Stimulated activated naive CD4-positive, alpha-beta T cell (primary cell): Measurements from ENCODE around the gene CREB3L2.
"Not testable (repeated sequence)": the region's sequence is repeated elsewhere in the genome, so short reads cannot be mapped to it uniquely, and the experiment has no call there.

Experiments used
- DNase-seq, 6 experiments: peaks; one replicate each; lab custom pipeline; 2025; lab: John Stamatoyannopoulos, UW

CREB3L2 gene

DNA sequence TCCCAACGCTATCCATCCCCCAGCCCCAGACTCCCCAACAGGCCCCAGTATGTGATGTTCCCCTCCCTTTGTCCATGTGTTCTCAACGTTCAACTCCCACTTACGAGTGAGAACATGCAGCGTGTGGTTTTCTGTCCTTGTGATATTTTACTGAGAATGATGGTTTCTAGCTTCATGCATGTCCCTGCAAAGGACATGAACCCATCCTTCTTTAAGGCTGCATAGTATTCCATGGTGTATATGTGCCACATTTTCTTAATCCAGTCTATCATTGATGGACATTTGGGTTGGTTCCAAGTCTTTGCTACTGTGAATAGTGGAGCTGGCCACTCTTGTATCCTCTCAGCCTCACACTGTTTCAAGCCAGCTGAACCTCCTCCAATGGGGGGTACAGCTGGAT lies 33.5 kb downstream of the CREB3L2 start:
- DNase-seq = not testable (repeated sequence)

- no peak for DNase-seq
Observed at GRCh38 chr7:137967143-137968018, 34.5 kb downstream of the CREB3L2 start.

GRCh38 chr7:137966641-137967142 lies 35.2 kb downstream of the CREB3L2 start:
- no peak for DNase-seq

- DNase-seq = no peak
Observed at GRCh38 chr7:137965942-137966640, 35.8 kb downstream of the CREB3L2 start.

DNA sequence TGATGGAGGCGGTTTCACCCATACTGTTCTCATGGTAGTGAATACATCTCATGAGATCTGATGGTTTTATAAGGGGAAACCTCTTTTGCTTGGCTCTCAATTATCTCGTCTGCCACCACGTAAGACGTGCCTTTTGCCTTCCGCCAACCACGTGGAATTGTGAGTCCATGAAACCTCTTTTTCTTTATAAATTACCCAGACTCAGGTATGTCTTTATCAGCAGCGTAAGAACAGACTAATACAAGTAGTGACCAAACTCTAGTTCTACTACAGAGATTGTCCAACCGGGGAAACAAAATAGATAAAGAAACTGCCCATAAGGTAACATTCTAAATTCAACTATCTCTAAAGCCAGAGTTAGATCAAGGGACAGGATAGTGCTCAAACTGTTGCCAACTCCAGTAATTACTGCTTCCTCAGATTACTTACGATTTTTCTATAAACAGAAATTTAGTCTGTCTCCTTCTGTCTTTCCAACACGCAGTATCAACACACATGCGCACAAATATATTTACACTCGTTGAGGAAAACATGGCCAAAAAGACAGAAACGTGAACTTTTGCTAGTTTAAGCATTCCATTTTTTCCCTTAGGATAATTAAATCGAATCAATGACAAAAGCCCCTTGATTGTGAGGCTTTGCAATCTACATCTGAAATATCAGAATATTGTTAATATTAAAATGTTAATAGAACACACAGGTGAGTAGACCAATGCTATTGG lies 36.9 kb downstream of the CREB3L2 start:
- DNase-seq = no peak

GRCh38 chr7:137962875-137963507 lies 38.9 kb downstream of the CREB3L2 start:
- no peak for DNase-seq

GRCh38 chr7:137962491-137962874 lies 39.4 kb downstream of the CREB3L2 start:
- DNase-seq = no peak

DNA sequence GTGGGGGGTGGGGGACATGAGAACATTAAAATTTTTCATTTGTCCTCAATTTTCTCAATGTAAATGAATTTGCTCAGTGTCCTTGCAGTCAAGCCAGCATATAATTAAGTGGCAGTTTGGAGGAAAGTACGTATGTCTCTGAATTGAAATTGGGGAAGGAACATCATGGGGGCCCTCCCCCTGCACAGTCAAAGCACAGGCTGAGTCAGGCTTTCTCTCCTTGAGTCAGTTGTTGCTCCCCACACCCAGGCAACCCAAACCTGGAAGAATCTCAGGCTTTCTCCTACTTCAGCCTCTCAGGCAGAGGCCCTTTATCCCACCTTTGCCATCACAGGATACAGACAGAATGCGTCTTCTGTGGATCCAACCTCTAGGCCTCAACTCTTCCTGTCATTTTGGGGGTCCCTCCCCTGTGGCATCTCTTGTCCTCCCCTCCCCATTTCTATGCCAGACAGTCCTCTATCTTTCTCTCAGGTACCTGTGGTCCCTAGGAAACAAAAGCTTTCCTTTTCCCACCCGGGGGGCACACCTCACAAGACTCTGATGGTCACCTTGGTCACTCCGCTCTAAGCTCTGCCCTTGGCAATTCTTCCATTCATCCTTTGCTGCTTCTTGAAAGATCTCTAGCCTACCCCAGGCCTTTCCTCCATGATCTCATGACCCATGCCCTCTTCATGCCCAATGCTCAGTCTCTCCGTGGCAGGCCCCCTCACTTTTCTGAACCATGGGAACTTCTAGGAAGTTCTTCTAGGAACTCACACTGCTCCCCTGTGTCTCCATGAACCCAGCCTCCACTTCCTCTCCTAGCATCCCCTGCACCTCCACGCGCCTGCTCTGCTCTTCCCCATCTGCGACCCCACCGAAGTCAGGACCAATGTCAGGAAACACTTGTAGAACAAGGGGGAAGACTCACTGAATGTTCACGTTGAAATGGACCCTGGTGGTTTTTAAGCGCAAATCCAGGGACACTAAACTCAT lies 40.4 kb downstream of the CREB3L2 start:
- no peak for DNase-seq

- DNase-seq = no peak
Observed at GRCh38 chr7:137960020-137960419, 41.9 kb downstream of the CREB3L2 start.

DNA sequence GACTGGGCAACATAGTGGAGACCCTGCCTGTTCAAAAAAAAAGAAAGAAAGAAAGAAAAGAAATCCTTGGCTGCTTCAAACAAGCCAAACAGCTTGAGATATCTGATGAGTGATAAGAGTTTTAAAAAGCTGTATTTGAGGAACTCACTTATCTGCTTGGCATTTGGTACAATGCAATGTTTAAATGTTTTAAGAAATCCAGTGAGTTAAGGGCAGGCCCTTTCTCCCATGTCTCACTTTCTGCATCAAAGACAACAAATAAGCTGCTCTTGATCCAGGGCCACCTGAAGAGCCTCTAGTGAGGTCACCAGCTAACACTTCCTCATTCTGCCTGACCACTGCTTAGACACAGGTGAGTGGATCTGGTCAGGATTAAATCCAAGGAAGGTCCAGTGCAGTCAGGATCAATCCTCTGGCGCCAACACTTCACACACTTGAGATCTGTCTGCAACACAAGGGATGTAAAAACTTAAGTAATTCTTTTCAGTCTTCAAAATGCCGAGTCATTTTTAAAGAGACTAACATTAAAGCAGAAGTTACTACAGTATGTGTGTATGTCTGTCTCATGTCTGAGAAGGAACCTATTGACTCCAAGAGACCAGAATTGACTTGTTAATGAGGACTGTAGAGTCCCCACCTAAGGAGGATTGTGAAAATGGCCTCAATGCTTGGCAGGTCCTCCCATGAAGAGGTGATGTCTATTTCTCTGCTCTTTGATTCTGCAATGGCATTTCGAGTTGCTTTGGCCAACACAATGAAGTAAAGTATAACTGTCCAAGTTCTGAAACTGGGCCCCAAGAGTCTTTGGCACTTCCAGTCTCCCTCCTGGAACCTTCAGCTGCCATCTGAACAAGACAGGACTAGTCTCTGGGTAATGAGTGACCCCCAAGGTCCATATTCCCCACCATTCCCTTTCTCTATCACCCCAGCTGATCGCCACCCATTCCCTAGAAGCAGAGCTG lies 43.1 kb downstream of the CREB3L2 start:
- DNase-seq = no peak

DNA sequence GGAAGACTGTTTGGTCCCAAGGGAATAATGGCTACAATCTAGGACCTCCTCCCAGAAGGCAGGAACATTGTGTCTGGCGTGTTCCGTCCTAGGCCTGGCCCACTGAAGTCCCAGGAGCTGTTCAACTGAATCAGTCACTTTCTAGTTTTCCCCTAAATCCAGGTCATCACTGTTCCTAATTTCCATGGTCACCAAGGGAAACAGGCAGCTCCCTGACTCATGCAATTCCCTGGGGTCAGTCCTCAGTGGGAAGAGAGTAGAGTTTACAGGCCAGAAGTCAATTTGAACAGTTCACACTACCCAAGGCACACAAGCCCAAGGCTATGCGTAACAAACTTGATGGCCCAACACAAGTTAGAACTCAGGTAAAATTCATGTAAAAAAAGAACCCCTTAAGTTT lies 44.0 kb downstream of the CREB3L2 start:
- no peak for DNase-seq

- DNase-seq = no peak
Observed at GRCh38 chr7:137956591-137956990, 45.3 kb downstream of the CREB3L2 start.

DNA sequence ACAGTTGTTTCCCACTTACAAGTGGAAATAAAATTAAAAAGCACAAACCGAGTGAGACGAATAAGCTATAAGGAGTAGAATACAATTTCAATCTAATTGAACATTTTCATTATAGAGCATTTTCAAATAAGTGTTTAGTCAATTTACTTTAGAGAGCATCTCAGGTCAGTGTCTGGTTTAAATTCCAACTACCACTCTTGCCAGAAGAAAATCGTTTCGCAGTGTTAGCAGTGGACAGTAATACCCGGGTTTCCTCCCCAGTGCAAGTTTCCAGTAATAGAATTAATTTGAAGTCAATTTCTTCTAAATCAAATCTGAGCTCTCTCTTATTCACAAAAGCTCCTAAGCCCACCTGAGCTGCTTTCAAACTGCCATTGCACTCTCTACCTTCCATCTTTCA lies 45.7 kb downstream of the CREB3L2 start:
- no peak for DNase-seq

DNA sequence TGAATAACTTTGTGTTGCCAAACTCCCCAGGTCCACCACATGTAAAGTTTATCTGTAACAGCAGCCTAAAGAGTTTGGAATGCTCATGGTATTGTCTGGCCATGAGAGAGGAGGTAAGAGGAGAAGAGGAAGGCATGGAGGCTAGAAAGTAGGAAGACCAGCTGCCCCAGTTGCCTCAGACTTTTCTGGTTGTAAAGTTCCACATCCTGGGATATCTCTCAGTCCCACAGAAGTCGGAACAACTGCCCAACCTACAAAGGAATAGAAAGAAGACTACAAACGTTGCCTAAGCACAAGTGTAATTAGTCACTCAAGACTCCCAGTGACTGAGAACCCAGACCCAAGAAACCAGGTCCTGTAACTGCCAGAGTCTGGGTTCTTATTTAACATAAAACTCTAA lies 47.3 kb downstream of the CREB3L2 start:
- no peak for DNase-seq

- DNase-seq = no peak
Observed at GRCh38 chr7:137953665-137954470, 48.0 kb downstream of the CREB3L2 start.

DNA sequence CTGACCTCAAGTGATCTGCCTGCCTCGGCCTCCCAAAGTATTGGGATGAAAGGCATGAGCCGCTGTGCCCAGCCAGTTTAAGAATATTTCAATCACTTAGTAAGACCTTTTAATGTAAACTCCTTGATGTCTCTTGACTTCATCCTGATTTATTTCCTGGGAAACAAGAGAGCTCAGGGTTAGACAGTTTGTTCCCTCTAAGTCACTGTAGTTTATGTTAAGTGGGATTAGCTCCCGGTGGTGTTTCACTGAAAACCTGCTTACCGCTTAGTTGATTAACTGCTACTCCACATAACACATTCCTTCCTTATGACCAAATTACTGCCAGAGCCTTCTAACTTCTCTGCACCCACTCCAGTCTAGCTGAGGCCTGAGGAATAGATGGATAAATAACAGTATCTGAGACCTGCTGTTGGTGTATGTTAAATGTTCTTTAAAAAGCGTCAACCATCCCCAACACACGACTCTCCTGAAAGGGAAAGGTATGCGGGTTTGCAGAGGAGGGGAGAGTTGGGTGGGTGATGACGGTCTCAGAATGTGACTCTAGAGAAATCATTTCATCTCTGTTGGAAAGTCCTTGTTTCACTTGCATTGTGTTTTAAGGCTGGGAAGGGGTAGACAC lies 48.7 kb downstream of the CREB3L2 start:
- DNase-seq = no peak

DNA sequence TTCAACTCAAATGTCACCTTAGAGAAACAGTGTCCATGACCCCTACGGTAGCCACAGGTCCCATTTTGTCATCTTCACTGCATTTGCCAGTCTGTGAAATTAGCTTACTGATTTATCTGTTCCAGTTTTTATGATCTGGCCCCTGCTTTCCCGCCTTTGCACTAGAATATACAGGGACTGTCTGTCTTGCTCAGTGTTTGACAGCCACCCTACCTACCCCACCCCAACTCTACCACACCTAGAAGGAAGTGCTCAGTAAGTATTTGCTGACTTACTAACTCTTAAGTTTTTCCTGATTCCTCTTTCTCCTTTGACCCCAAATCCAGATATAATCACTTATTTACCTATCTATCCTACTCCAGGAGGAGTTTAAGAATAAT lies 49.5 kb downstream of the CREB3L2 start:
- DNase-seq = no peak

- no peak for DNase-seq
Observed at GRCh38 chr7:137951700-137952425, 50.0 kb downstream of the CREB3L2 start.
